D721Med (cell line): ENCODE results near the gene C3orf85.
A peak's percentile ranks its signal among the peaks of the same experiment; 100 is the strongest.

Experiments
- DNase-seq: peaks from one replicate; pipeline ENCODE4 v3.0.0; 2011; ENCODE audit warnings: low spot score; ENCODE audit not compliant: insufficient read length
- FAIRE-seq: peaks from 2 replicates; lab custom pipeline; 2011; peaks lifted over from hg19 to GRCh38; lab: Jason Lieb, UNC
- CTCF ChIP-seq: IDR thresholded peaks from 2 replicates; pipeline ENCODE4 v1.5.1; 2012; ENCODE audit warnings: mild to moderate bottlenecking, control low read depth; ENCODE audit not compliant: insufficient read depth; ENCODE audit errors: missing control alignments

Gene C3orf85

GRCh38 chr3:109149078-109149477 lies 12.6 kb downstream of the C3orf85 start:
- DNase-seq = no peak
- no peak for FAIRE-seq
- no peak for TF ChIP-seq CTCF

DNA sequence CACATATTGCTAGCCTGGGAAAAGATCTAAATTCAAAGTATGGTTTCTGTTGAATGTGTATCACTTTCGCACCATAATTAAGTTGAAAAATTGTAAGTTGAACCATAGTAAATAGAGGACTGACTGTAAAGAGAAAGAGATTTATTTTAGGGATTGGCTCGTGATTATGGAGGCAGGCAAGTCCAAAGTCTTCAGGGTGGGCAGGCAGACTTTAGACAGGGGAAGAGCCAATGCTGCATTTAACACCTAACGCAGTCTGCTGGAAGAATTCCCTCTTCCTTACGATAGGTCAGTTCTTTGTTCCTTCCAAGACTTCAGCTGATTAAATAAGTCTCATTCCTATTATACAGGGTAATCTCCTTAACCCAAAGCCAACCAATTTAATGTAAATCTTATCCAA lies 15.8 kb downstream of the C3orf85 start:
- FAIRE-seq (peak; percentile 41), DNase-seq (no peak)
- TF ChIP-seq CTCF = no peak

DNA sequence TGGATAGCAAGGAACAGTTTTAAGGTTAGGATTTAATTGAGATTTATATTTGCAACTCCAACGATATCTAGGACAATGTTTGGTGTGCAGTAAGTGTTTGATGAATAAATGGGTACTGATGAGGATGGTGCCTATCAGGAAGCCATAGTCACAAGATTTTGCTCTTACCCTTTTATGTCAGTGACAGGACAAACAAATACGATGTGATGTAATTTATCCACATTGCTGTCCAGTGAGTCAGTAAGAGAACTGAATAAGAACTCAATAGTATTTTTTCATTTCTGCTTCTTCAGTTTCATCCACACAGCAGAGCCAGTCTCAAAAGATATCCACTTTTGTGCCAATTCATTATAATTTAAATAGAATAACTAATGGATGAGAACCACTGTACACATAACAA lies 18.5 kb downstream of the C3orf85 start:
- no peak for DNase-seq
- TF ChIP-seq CTCF = no peak
- FAIRE-seq = no peak

- FAIRE-seq (no peak), DNase-seq (no peak)
- no peak for TF ChIP-seq CTCF
Measured at GRCh38 chr3:109155828-109156227, 19.3 kb downstream of the C3orf85 start.

- DNase-seq = no peak
- no peak for TF ChIP-seq CTCF
- no peak for FAIRE-seq
Measured at GRCh38 chr3:109161487-109162123, 25.1 kb downstream of the C3orf85 start.

DNA sequence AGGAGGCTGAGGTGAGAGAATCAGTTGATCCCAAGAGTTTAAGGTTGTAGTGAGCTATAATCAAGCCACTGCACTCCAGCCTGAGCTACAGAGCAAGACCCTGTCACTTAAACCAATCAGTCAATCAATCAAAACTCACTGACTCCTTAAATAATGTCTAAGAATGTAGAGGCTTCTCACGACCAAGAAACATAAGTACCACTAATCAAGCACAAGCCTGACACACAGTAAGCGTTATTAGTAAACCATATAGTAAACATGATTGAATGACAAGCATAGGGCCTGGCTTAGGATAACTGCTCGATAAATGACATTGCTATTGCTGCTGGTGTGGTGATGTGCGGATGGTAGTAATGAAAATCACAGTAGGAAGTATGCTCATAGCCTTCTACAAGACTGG lies 29.4 kb downstream of the C3orf85 start:
- no peak for DNase-seq
- TF ChIP-seq CTCF = no peak
- no peak for FAIRE-seq

DNA sequence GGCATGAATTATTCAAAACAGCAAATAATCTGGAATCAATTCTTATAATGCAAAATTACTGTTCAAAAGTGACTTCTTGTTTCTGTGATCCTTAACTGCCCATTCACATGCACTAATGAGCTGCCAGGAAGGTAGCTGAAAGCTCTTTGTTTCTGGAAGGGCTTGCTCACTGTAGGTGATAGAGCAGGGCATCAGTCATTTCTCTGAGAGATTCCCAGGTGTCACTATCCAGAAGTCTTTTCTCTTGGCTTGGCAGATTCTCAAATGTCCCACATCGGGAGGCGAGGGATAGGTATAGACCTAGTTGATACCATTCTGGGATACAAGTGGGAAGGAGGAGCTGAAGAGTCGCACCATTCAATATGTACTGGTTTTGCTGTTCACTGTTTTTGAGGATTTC lies 35.0 kb downstream of the C3orf85 start:
- FAIRE-seq (no peak), DNase-seq (no peak)
- no peak for TF ChIP-seq CTCF
